ENCODE data around the gene POLN. TPM values are rescaled to one million over a fixed set of nuclear protein-coding genes. Genes with fewer than 3 reads are reported as not detected.

Gene POLN
- total and polyA plus RNA-seq, 2 donors from 2014 or later: 1.3 to 3.8 TPM

- no peaks in the 10 kb centered on the region for H3K9me3 ChIP-seq (ENCODE audit: control insufficient read depth in 2 of 3, insufficient read depth in 1 of 3, low read length in 3 of 3)
- H3K36me3 ChIP-seq (ENCODE audit: control insufficient read depth in 2 of 3, insufficient read depth in 3 of 3, low read length in 3 of 3): no peaks in the 10 kb centered on the region
- intact Hi-C loops (cut with DNase I): no loop called here
- H3K27me3 ChIP-seq (ENCODE audit: control insufficient read depth, insufficient read depth, low read length): no peaks in the 10 kb centered on the region
- TF ChIP-seq CTCF (IDR thresholded peaks at IDR 0.05; ENCODE audit: borderline replicate concordance, extremely low read depth, insufficient read depth): no peak
- H3K27ac ChIP-seq (ENCODE audit: low read depth in 2 of 2, low read length in 2 of 2): no peak overlapping the region
- no peak overlapping the region for H3K9ac ChIP-seq (ENCODE audit: low read length in 3 of 3)
- DNase-seq: no peak
- H3K4me1 ChIP-seq (ENCODE audit: control insufficient read depth in 2 of 3, insufficient read depth in 2 of 3, low read depth in 1 of 3, low read length in 3 of 3): no peaks in the 10 kb centered on the region
- FAIRE-seq: no peak
- no peak overlapping the region for H3K4me3 ChIP-seq (ENCODE audit: low read length in 3 of 3)
Measured at GRCh38 chr4:2024683-2025082, 217.2 kb downstream of the POLN start.

Other genes starting within 250 kb of the POLN start
- 39.1 TPM for gene NELFA, start 233.1 kb downstream of the POLN start, total RNA-seq
- 17.8 TPM for gene NELFA, start 233.1 kb downstream of the POLN start, polyA plus RNA-seq (ENCODE audit: insufficient read depth, low read depth, low replicate concordance)
- gene NAT8L, start 182.8 kb downstream of the POLN start, total RNA-seq: 2.7 TPM
- 12.5 TPM for gene NAT8L, start 182.8 kb downstream of the POLN start, polyA plus RNA-seq (ENCODE audit: insufficient read depth, low read depth, low replicate concordance)
- gene HAUS3, start within 50 bp of the POLN start, total RNA-seq: 12.1 TPM
- gene HAUS3, start within 50 bp of the POLN start, polyA plus RNA-seq (ENCODE audit: insufficient read depth, low read depth, low replicate concordance): 4.1 TPM
- gene MXD4, start 20.0 kb upstream of the POLN start, total RNA-seq: 84.8 TPM
- gene MXD4, start 20.0 kb upstream of the POLN start, polyA plus RNA-seq (ENCODE audit: insufficient read depth, low read depth, low replicate concordance): 49.8 TPM
- 18.9 TPM for gene ZFYVE28, start 176.5 kb upstream of the POLN start, total RNA-seq
- gene ZFYVE28, start 176.5 kb upstream of the POLN start, polyA plus RNA-seq (ENCODE audit: insufficient read depth, low read depth, low replicate concordance): 8.0 TPM
- gene CFAP99, start 176.8 kb upstream of the POLN start, total RNA-seq: 1.7 TPM
- 1.5 TPM for gene CFAP99, start 176.8 kb upstream of the POLN start, polyA plus RNA-seq (ENCODE audit: insufficient read depth, low read depth, low replicate concordance)
- gene RNF4, start 227.0 kb upstream of the POLN start, total RNA-seq: 61.5 TPM
- 24.2 TPM for gene RNF4, start 227.0 kb upstream of the POLN start, polyA plus RNA-seq (ENCODE audit: insufficient read depth, low read depth, low replicate concordance)